Skeletal muscle satellite cell (primary cell): Measurements from ENCODE around the gene FOXN3.

Source experiments
- H3K27me3 ChIP-seq: 2 replicates; pipeline ENCODE4 v1.7.0; 2013; ENCODE audit warnings: low read length; ENCODE audit not compliant: control insufficient read depth, insufficient read depth
- H3K36me3 ChIP-seq: 2 replicates; pipeline ENCODE4 v1.7.0; 2013; ENCODE audit warnings: mild to moderate bottlenecking, control low read depth, low read length; ENCODE audit not compliant: insufficient read depth
- H3K4me1 ChIP-seq: 2 replicates; pipeline ENCODE4 v1.7.0; 2013; ENCODE audit warnings: low read length; ENCODE audit not compliant: control insufficient read depth, insufficient read depth
- H3K4me2 ChIP-seq: 2 replicates; pipeline ENCODE4 v1.7.0; 2013; ENCODE audit warnings: mild to moderate bottlenecking, low read length
- H3K4me3 ChIP-seq: 2 replicates; pipeline ENCODE4 v1.7.0; 2013; ENCODE audit warnings: low read length
- H3K9ac ChIP-seq: 2 replicates; pipeline ENCODE4 v1.7.0; 2013; ENCODE audit warnings: mild to moderate bottlenecking, low read depth, low read length, moderate library complexity
- H3K9me3 ChIP-seq: replicated peaks from 2 replicates; pipeline ENCODE4 v1.7.0; 2013; ENCODE audit warnings: mild to moderate bottlenecking, control low read depth, low read length

The FOXN3 gene

DNA sequence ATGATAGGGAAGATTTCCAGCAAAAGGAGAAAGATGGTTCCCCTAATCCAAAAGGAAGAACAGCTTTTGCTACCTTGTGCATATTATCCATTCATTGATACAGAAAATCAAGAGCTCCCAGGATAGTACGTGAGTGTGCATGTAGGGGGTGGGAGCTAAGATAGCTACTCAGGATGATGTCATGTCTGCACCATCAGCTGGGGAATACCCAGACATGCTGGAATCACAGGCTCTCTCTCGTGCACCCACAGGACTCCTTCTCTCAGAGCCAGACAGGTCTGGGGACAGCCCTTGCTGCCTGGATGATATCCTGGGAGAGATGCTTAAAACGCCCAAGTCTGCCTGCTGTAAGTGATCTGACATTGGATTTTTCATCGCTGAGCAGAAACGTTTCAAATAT, 38.9 kb downstream of the FOXN3 start:
- no peaks in the 10 kb centered on the region for H3K27me3 ChIP-seq
- H3K4me3 ChIP-seq, result no peak overlapping the region
- H3K36me3 ChIP-seq, result no peaks in the 10 kb centered on the region
- no peak overlapping the region for H3K9ac ChIP-seq
- H3K4me1 ChIP-seq, result peaks cover 13% of the 10 kb centered on the region
- no peak overlapping the region for H3K4me2 ChIP-seq
- no peaks in the 10 kb centered on the region for H3K9me3 ChIP-seq

- no peak overlapping the region for H3K4me3 ChIP-seq
- H3K36me3 ChIP-seq, result no peaks in the 10 kb centered on the region
- H3K9ac ChIP-seq, result no peak overlapping the region
- H3K9me3 ChIP-seq, result no peaks in the 10 kb centered on the region
- H3K4me1 ChIP-seq, result peaks cover 15% of the 10 kb centered on the region
- H3K4me2 ChIP-seq, result no peak overlapping the region
- H3K27me3 ChIP-seq, result no peaks in the 10 kb centered on the region
These were observed 39.5 kb downstream of the FOXN3 start for GRCh38 chr14:89377544-89377943.

GRCh38 chr14:89374908-89375307, 42.1 kb downstream of the FOXN3 start:
- Histone ChIP-seq H3K4me3 (no peak overlapping the region), H3K4me2 (no peak overlapping the region), H3K9me3 (no peaks in the 10 kb centered on the region), H3K4me1 (peaks cover 39% of the 10 kb centered on the region), H3K27me3 (no peaks in the 10 kb centered on the region), H3K36me3 (no peaks in the 10 kb centered on the region), H3K9ac (no peak overlapping the region)

DNA sequence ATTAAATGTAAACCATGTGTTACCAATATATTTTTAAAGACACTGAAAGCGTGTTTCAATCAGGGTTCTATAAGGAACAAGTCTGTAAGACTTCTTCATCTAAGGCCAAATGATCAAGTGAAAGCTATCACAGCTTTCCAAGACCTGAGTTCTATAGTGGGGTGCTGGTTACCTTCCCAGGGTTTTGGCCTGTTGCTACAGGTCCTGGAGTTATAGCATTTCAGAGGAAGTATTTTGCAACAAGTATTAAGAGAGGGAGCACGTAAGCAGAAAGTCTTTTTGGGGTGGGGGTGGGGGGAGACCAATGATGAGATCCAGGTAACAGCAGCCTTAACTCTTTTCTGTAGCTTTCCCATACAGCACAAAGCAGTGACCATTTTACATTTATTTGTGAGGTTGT, 43.8 kb downstream of the FOXN3 start:
- H3K9me3 ChIP-seq, result no peaks in the 10 kb centered on the region
- H3K4me3 ChIP-seq, result no peak overlapping the region
- H3K4me1 ChIP-seq, result peaks cover 31% of the 10 kb centered on the region
- H3K9ac ChIP-seq, result no peak overlapping the region
- no peaks in the 10 kb centered on the region for H3K27me3 ChIP-seq
- H3K36me3 ChIP-seq, result no peaks in the 10 kb centered on the region
- no peak overlapping the region for H3K4me2 ChIP-seq

DNA sequence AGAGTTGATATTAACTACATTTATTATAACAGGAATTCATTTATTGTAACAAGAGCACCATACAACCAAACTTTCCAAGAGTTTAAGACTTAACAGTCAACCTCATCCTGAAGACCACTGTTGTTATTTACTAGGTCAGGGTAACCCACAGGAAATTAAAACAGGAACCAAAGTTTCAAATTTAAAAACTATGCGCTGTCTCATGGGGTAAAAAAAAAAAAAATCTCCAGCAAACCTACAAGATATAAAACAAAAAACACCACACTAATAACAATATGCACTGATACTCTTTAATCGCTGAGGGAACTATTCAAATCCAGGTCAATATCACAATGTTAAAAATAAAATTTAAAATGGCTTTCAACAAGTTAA, 44.5 kb downstream of the FOXN3 start:
- H3K9ac ChIP-seq, result no peak overlapping the region
- no peaks in the 10 kb centered on the region for H3K36me3 ChIP-seq
- H3K4me1 ChIP-seq, result peaks cover 27% of the 10 kb centered on the region
- peak overlapping the region; percentile 9 for H3K4me2 ChIP-seq
- H3K9me3 ChIP-seq, result no peaks in the 10 kb centered on the region
- H3K27me3 ChIP-seq, result no peaks in the 10 kb centered on the region
- H3K4me3 ChIP-seq, result no peak overlapping the region

DNA sequence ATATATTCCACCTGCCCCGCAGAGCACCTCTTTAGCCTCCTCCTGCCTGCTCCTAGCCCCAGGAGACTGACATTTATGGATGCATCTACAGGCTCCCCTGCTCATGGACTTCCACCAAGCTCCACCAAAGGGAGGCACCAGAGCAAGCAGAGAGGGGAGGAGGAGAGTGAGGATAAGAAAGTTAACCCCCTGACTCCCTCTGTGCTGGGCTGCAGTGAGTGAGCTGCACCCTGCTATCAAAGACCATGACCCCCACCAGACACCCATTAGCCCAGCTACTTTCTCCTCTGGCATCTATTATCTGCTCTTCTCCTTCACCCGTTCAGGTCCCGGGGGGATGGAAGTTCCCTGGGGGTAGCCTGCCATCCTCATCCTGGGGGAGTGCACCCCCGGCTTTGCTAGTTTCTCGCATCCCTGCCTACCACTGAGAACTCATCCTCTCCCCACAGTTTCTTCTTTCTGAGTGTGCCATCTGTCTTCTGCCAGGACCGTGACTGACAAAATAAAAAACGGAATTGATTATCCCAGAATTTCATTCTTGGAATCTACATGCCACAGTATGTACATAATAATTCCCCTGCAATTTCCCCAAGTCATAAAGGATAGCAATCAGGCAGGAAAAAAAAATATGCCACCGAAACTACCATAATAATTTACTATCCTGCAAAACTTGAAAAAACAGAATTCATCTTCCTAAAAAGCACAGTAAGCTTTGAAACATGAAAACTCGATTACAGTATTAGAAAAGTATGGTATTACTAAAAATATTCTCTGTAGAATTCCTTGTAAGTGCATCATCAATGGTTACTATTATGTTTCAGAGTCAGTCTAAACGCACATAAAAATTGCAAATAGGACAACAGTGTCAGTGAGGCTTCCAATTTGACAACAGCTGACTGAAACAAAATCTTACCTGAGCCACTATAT, 45.2 kb downstream of the FOXN3 start:
- Histone ChIP-seq H3K27me3 (no peaks in the 10 kb centered on the region), H3K4me3 (no peak overlapping the region), H3K36me3 (no peaks in the 10 kb centered on the region), H3K4me1 (peaks cover 27% of the 10 kb centered on the region), H3K9me3 (no peaks in the 10 kb centered on the region), H3K4me2 (peak overlapping the region; percentile 61), H3K9ac (peak overlapping the region; percentile 32)

GRCh38 chr14:89370781-89371180, 46.3 kb downstream of the FOXN3 start:
- no peak overlapping the region for H3K9ac ChIP-seq
- H3K4me1 ChIP-seq, result peaks cover 27% of the 10 kb centered on the region
- H3K27me3 ChIP-seq, result no peaks in the 10 kb centered on the region
- H3K4me2 ChIP-seq, result peak overlapping the region; percentile 37
- no peaks in the 10 kb centered on the region for H3K36me3 ChIP-seq
- no peaks in the 10 kb centered on the region for H3K9me3 ChIP-seq
- no peak overlapping the region for H3K4me3 ChIP-seq

- H3K4me1 ChIP-seq, result peaks cover 27% of the 10 kb centered on the region
These were observed 46.7 kb downstream of the FOXN3 start for GRCh38 chr14:89370381-89370780.

DNA sequence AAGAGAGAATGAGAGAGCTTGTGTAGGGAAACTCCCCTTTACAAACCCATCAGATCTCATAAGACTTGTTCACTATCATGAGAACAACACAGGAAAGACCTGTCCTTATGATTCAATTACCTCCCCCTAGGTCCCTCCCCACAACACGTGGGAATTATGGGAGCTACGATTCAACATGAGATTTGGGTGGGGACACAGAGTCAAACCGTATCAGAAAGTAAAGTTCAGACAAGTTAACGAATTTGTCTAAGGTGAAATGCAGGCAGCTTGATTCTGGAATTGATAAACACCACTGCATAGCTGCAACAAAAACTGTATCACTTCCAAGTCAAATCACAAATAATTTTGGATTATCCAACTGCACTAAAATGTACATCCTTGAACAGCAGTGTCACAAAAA, 47.4 kb downstream of the FOXN3 start:
- no peak overlapping the region for H3K4me2 ChIP-seq
- H3K9ac ChIP-seq, result no peak overlapping the region
- no peaks in the 10 kb centered on the region for H3K27me3 ChIP-seq
- H3K4me3 ChIP-seq, result no peak overlapping the region
- H3K36me3 ChIP-seq, result no peaks in the 10 kb centered on the region
- H3K4me1 ChIP-seq, result peaks cover 27% of the 10 kb centered on the region
- no peaks in the 10 kb centered on the region for H3K9me3 ChIP-seq

More at GRCh38 chr14:89370381-89370780, 46.7 kb downstream of the FOXN3 start:
- Histone ChIP-seq H3K27me3 (no peaks in the 10 kb centered on the region), H3K4me3 (no peak overlapping the region), H3K9me3 (no peaks in the 10 kb centered on the region), H3K36me3 (no peaks in the 10 kb centered on the region), H3K4me2 (peak overlapping the region; percentile 37), H3K9ac (no peak overlapping the region)

- no peak overlapping the region for H3K4me2 ChIP-seq
- no peak overlapping the region for H3K4me3 ChIP-seq
- H3K27me3 ChIP-seq, result no peaks in the 10 kb centered on the region
- H3K9me3 ChIP-seq, result no peaks in the 10 kb centered on the region
- H3K4me1 ChIP-seq, result peaks cover 27% of the 10 kb centered on the region
- H3K36me3 ChIP-seq, result no peaks in the 10 kb centered on the region
- no peak overlapping the region for H3K9ac ChIP-seq
These were observed 48.2 kb downstream of the FOXN3 start for GRCh38 chr14:89368490-89369477.

DNA sequence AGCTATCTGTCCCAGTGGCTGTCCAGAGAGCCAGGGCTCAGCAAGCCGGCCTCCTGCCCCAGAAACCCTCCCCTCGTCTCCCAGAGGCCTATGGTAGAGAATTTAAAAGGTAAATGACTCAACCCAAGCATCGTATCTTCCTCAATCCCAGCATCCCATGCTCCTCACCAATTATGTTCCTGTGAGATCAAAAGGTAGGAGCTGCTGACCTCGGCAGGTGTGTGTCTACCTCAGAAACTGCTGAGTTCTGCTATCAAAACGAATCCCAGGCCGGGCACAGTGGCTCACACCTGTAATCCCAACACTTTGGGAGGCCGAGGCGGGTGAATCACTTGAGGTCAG, 49.3 kb downstream of the FOXN3 start:
- H3K4me2 ChIP-seq, result no peak overlapping the region
- no peaks in the 10 kb centered on the region for H3K36me3 ChIP-seq
- H3K4me1 ChIP-seq, result peaks cover 27% of the 10 kb centered on the region
- no peaks in the 10 kb centered on the region for H3K27me3 ChIP-seq
- H3K9me3 ChIP-seq, result no peaks in the 10 kb centered on the region
- H3K4me3 ChIP-seq, result no peak overlapping the region
- no peak overlapping the region for H3K9ac ChIP-seq
